Neural crest cell (in vitro differentiated cells): Measurements from ENCODE around the gene NFYA. TPM values are rescaled to one million over a fixed set of nuclear protein-coding genes. Genes with fewer than 3 reads are reported as not detected.

ENCODE experiments used
- DNase-seq: peaks from one replicate; pipeline ENCODE4 v3.0.0; 2021; ENCODE audit warnings: low read depth, mixed read lengths, low spot score
- H3K27ac Mint-ChIP-seq: one replicate; pipeline ENCODE4 v1.8.0; 2021; ENCODE audit warnings: mild to moderate bottlenecking, mixed read lengths; ENCODE audit not compliant: unreplicated experiment
- H3K27me3 Mint-ChIP-seq: 2 replicates; pipeline ENCODE4 v1.8.0; 2021; ENCODE audit warnings: low read depth, mild to moderate bottlenecking, mixed read lengths
- H3K36me3 Mint-ChIP-seq: 2 replicates; pipeline ENCODE4 v1.8.0; 2021; ENCODE audit warnings: low read depth, mild to moderate bottlenecking, mixed read lengths
- H3K4me1 Mint-ChIP-seq: 2 replicates; pipeline ENCODE4 v1.8.0; 2021; ENCODE audit warnings: mixed read lengths
- H3K4me3 Mint-ChIP-seq: one replicate; pipeline ENCODE4 v1.8.0; 2021; ENCODE audit warnings: mild to moderate bottlenecking, mixed read lengths
- H3K9me3 Mint-ChIP-seq: 2 replicates; pipeline ENCODE4 v1.8.0; 2021; ENCODE audit warnings: mixed read lengths
- CTCF ChIP-seq: fragments of 200-600 bp; sonication (generic); conservative IDR thresholded peaks from 2 replicates; pipeline ENCODE4 v1.5.0; 2021; ENCODE audit warnings: antibody characterized with exemption, mild to moderate bottlenecking
- total RNA-seq: library from RNA; stranded (reverse); gene quantifications from 2 replicates; pipeline ENCODE4 v1.2.1, GENCODE V29; 2021

Gene NFYA
- total RNA-seq, 1 donor from 2014 or later, result 59.7 TPM

- no peaks in the 10 kb centered on the region for H3K9me3 Mint-ChIP-seq
- peaks cover 5% of the 10 kb centered on the region for H3K4me1 Mint-ChIP-seq
- no peak for TF ChIP-seq CTCF
- H3K27ac Mint-ChIP-seq, result peak overlapping the region; percentile 30
- DNase-seq, result no peak
- H3K4me3 Mint-ChIP-seq, result no peak overlapping the region
- no peaks in the 10 kb centered on the region for H3K36me3 Mint-ChIP-seq
- H3K27me3 Mint-ChIP-seq, result no peaks in the 10 kb centered on the region
These were observed 13.2 kb upstream of the NFYA start for GRCh38 chr6:41059556-41059955.

GRCh38 chr6:41061196-41061726, 11.5 kb upstream of the NFYA start:
- Mint-ChIP-seq H3K36me3 (no peaks in the 10 kb centered on the region), H3K27ac (no peak overlapping the region), H3K4me3 (no peak overlapping the region), H3K27me3 (no peaks in the 10 kb centered on the region), H3K4me1 (no peaks in the 10 kb centered on the region), H3K9me3 (no peaks in the 10 kb centered on the region)
- no peak for DNase-seq
- no peak for TF ChIP-seq CTCF

GRCh38 chr6:41062056-41062455, 10.7 kb upstream of the NFYA start:
- Mint-ChIP-seq H3K4me1 (peaks cover 4% of the 10 kb centered on the region), H3K36me3 (no peaks in the 10 kb centered on the region), H3K9me3 (no peaks in the 10 kb centered on the region), H3K4me3 (no peak overlapping the region), H3K27ac (no peak overlapping the region), H3K27me3 (no peaks in the 10 kb centered on the region)
- no peak for TF ChIP-seq CTCF
- no peak for DNase-seq

- no peak for DNase-seq
- Mint-ChIP-seq H3K27me3 (no peaks in the 10 kb centered on the region), H3K9me3 (no peaks in the 10 kb centered on the region), H3K27ac (no peak overlapping the region), H3K4me3 (no peak overlapping the region), H3K4me1 (peaks cover 4% of the 10 kb centered on the region), H3K36me3 (no peaks in the 10 kb centered on the region)
- TF ChIP-seq CTCF, result no peak
These were observed 8.9 kb upstream of the NFYA start for GRCh38 chr6:41063884-41064285.

GRCh38 chr6:41064841-41065240, 7.9 kb upstream of the NFYA start:
- Mint-ChIP-seq H3K9me3 (no peaks in the 10 kb centered on the region), H3K27me3 (no peaks in the 10 kb centered on the region), H3K4me3 (no peak overlapping the region), H3K36me3 (no peaks in the 10 kb centered on the region), H3K27ac (no peak overlapping the region), H3K4me1 (peaks cover 4% of the 10 kb centered on the region)
- no peak for DNase-seq
- TF ChIP-seq CTCF, result no peak

- Mint-ChIP-seq H3K36me3 (no peaks in the 10 kb centered on the region), H3K4me3 (no peak overlapping the region), H3K9me3 (no peaks in the 10 kb centered on the region), H3K4me1 (peaks cover 6% of the 10 kb centered on the region), H3K27ac (no peak overlapping the region), H3K27me3 (no peaks in the 10 kb centered on the region)
- no peak for TF ChIP-seq CTCF
- DNase-seq, result no peak
These were observed 7.2 kb upstream of the NFYA start for GRCh38 chr6:41065550-41066026.
